ENCODE measurements around the gene LYPLA2. TPM values are rescaled to one million over a fixed set of nuclear protein-coding genes. Genes with fewer than 3 reads are reported as not detected.

The LYPLA2 gene
- total and polyA plus RNA-seq, 2 of the 8 experiments (the other 6 are each of a cell fraction or from before 2014, with no cell fraction given) = 138 to 211 TPM

- TF ChIP-seq EZH2 (IDR thresholded peaks at IDR 0.05; ENCODE audit: low read depth, low read length, severe bottlenecking) (no peak), TBP (IDR thresholded peaks at IDR 0.05; ENCODE audit: low read depth, low read length) (peak; percentile 92), CHD1 (IDR thresholded peaks at IDR 0.05; ENCODE audit: low read depth, low read length) (no peak), KDM5A (IDR thresholded peaks at IDR 0.05; ENCODE audit: low read length) (no peak), EP300 (IDR thresholded peaks at IDR 0.05; ENCODE audit: borderline replicate concordance in 1 of 2, low read depth in 2 of 2, low read length in 2 of 2) (no peak), RFX5 (IDR thresholded peaks at IDR 0.05; ENCODE audit: borderline replicate concordance, low read depth, low read length) (no peak), CHD2 (IDR thresholded peaks at IDR 0.05; ENCODE audit: low read length) (no peak), ATF2 (IDR thresholded peaks at IDR 0.05; ENCODE audit: low read length) (no peak), KDM1A (IDR thresholded peaks at IDR 0.05; ENCODE audit: borderline replicate concordance, low read length) (no peak; the same call in 1 of the 2 replicates), TCF12 (IDR thresholded peaks at IDR 0.05; ENCODE audit: low read depth, low read length) (no peak), SUZ12 (IDR thresholded peaks at IDR 0.05; ENCODE audit: low read length) (no peak), CTCF (IDR thresholded peaks at IDR 0.05; ENCODE audit: control extremely low read depth in 1 of 3, insufficient read depth in 1 of 3, low read depth in 1 of 3, low read length in 3 of 3) (no peak), TAF1 (IDR thresholded peaks at IDR 0.05; ENCODE audit: low read depth, low read length) (peak; percentile 94), SP4 (IDR thresholded peaks at IDR 0.05; ENCODE audit: low read length) (no peak)
Measured at GRCh38 chr1:23742670-23743286, 48.2 kb upstream of the LYPLA2 start (continued).

All from H1 (cell line).